ENCODE data around the gene CASP1. TPM values are rescaled to one million over a fixed set of nuclear protein-coding genes. Genes with fewer than 3 reads are reported as not detected.
A peak's percentile ranks its signal among the peaks of the same experiment; 100 is the strongest.
"Not testable (repeated sequence)": the region's sequence is repeated elsewhere in the genome, so short reads cannot be mapped to it uniquely, and the experiment has no call there.

Gene CASP1
- total RNA-seq, 2 donors from 2014 or later: 3.5 to 20.1 TPM

- Histone ChIP-seq H3K4me1 (replicated peaks) (no peaks in the 10 kb centered on the region), H3K27me3 (replicated peaks; ENCODE audit: insufficient read depth) (no peaks in the 10 kb centered on the region), H3K4me3 (no peak overlapping the region), H3K36me3 (no peaks in the 10 kb centered on the region), H3K9me3 (no peaks in the 10 kb centered on the region), H3K27ac (no peak overlapping the region)
- intact Hi-C loops (cut with DNase I): no loop called here
- WGBS: 81% methylated on average over 2 of the region's 2 CpGs
- DNase-seq (ENCODE audit: low spot score): no peak
- TF ChIP-seq POLR2A (IDR thresholded peaks at IDR 0.05) (no peak), POLR2AphosphoS5 (IDR thresholded peaks at IDR 0.05) (no peak)
- TF ChIP-seq, protein P1, sequence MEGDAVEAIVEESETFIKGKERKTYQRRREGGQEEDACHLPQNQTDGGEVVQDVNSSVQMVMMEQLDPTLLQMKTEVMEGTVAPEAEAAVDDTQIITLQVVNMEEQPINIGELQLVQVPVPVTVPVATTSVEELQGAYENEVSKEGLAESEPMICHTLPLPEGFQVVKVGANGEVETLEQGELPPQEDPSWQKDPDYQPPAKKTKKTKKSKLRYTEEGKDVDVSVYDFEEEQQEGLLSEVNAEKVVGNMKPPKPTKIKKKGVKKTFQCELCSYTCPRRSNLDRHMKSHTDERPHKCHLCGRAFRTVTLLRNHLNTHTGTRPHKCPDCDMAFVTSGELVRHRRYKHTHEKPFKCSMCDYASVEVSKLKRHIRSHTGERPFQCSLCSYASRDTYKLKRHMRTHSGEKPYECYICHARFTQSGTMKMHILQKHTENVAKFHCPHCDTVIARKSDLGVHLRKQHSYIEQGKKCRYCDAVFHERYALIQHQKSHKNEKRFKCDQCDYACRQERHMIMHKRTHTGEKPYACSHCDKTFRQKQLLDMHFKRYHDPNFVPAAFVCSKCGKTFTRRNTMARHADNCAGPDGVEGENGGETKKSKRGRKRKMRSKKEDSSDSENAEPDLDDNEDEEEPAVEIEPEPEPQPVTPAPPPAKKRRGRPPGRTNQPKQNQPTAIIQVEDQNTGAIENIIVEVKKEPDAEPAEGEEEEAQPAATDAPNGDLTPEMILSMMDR (IDR thresholded peaks at IDR 0.05): no peak
These were observed 39.2 kb upstream of the CASP1 start for GRCh38 chr11:105074166-105074530.

- DNase-seq (ENCODE audit: low spot score): no peak
- intact Hi-C loops (cut with DNase I): no loop called here
- Histone ChIP-seq H3K36me3 (no peaks in the 10 kb centered on the region), H3K4me1 (replicated peaks) (no peaks in the 10 kb centered on the region), H3K27me3 (replicated peaks; ENCODE audit: insufficient read depth) (no peaks in the 10 kb centered on the region), H3K4me3 (no peak overlapping the region), H3K27ac (no peak overlapping the region), H3K9me3 (no peaks in the 10 kb centered on the region)
- WGBS: 100% methylated on average over 1 of the region's 1 CpG
- TF ChIP-seq, protein P1 (IDR thresholded peaks at IDR 0.05): no peak
- TF ChIP-seq POLR2A (IDR thresholded peaks at IDR 0.05) (no peak), POLR2AphosphoS5 (IDR thresholded peaks at IDR 0.05) (no peak)
These were observed 38.7 kb upstream of the CASP1 start for GRCh38 chr11:105073456-105074165.

DNA sequence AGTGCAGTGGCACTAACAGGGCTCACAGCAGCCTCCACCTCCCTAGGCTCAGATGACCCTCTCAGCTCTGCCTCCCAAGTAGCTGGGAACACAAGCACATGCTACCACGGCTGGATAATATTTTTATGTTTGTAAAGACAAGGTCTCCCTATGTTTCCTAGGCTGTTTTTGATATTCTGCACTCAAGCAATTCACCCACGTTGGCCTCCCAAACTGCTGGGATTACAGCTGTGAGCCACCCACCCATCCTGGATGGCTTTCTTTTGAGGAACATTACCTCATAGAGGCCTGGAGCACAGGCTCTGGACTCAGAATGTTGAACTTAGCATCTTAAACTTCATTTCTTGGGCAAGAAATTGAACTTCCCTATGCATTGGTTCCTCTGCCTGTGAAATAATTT is 37.1 kb upstream of the CASP1 start:
- H3K9me3 ChIP-seq; H3K27me3 ChIP-seq (replicated peaks; ENCODE audit: insufficient read depth); DNase-seq (ENCODE audit: low spot score); H3K27ac ChIP-seq; intact Hi-C loops (cut with DNase I); H3K4me3 ChIP-seq; H3K36me3 ChIP-seq; H3K4me1 ChIP-seq (replicated peaks): not testable (repeated sequence)
- WGBS: 55% methylated on average over 1 of the region's 2 CpGs

DNA sequence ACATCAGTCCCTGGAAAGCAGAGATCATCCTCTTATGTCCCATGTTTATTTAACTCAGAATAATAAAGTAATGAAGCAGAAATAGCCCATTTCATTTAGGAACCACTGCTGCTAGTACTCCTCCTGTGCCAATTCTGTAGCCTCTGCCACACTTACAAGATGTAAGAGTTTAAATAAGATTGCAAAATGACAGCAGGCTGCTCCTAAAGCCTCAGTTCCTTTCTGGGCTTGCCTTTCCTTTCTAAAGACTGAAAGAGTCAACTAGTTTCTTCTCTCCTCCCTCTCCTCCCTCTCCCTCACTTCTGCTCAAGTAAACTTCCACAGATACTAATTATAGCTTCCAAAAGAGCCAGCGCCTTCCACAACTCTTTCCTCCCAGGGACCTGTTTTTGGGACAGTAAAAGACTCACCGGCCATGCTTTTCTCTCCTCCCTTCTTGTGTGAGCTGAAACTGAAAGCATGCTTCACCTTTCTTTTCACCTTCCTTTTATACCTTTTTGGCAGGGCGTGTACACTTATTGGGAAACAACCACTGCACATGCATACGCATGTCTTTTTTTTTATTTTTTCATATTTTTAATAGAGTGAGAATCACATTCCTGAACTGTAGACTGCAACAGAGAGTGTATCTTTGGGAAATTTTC is 36.3 kb upstream of the CASP1 start:
- Histone ChIP-seq H3K9me3 (no peaks in the 10 kb centered on the region), H3K4me1 (replicated peaks) (no peaks in the 10 kb centered on the region), H3K36me3 (no peaks in the 10 kb centered on the region), H3K27ac (no peak overlapping the region), H3K4me3 (no peak overlapping the region), H3K27me3 (replicated peaks; ENCODE audit: insufficient read depth) (no peaks in the 10 kb centered on the region)
- 47% methylated on average over 4 of the region's 4 CpGs for WGBS
- intact Hi-C loops (cut with DNase I): no loop called here
- no peak for TF ChIP-seq POLR2A (IDR thresholded peaks at IDR 0.05)
- TF ChIP-seq, protein P1 (IDR thresholded peaks at IDR 0.05): no peak
- peak; percentile 44 for TF ChIP-seq POLR2AphosphoS5 (IDR thresholded peaks at IDR 0.05)
- DNase-seq (ENCODE audit: low spot score): no peak

GRCh38 chr11:105070306-105070705 is 35.4 kb upstream of the CASP1 start:
- DNase-seq (ENCODE audit: low spot score): no peak
- 91% methylated on average over 4 of the region's 4 CpGs for WGBS
- Histone ChIP-seq H3K36me3 (no peaks in the 10 kb centered on the region), H3K27ac (no peak overlapping the region), H3K9me3 (no peaks in the 10 kb centered on the region), H3K4me3 (no peak overlapping the region), H3K27me3 (replicated peaks; ENCODE audit: insufficient read depth) (no peaks in the 10 kb centered on the region), H3K4me1 (replicated peaks) (no peaks in the 10 kb centered on the region)
- TF ChIP-seq POLR2AphosphoS5 (IDR thresholded peaks at IDR 0.05) (no peak), POLR2A (IDR thresholded peaks at IDR 0.05) (no peak)
- TF ChIP-seq, protein P1 (IDR thresholded peaks at IDR 0.05): no peak
- intact Hi-C loops (cut with DNase I): no loop called here

DNA sequence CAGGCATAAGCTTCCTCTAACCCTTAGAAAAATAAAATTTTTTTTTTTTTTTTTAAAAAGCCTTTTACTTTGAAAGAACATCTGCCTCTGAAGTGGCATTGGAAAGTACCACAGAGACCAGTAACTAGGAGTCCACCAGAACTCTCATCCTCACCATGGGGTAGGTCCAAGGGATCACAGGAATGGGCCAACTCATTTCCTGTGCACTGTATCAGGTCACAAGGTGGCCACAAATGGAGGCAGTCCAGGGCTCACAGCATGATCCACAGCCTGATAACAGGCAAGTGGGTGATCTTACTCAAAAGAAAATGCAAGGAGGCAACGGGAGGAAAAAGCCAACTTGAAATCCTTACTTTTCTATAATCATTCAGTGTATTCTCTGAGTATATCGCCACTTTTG is 34.8 kb upstream of the CASP1 start:
- intact Hi-C loops (cut with DNase I): not testable (repeated sequence)

GRCh38 chr11:105063245-105063941 is 28.4 kb upstream of the CASP1 start:
- H3K36me3 ChIP-seq; H3K4me3 ChIP-seq; H3K9me3 ChIP-seq; DNase-seq (ENCODE audit: low spot score); H3K27me3 ChIP-seq (replicated peaks; ENCODE audit: insufficient read depth); H3K4me1 ChIP-seq (replicated peaks); intact Hi-C loops (cut with DNase I); H3K27ac ChIP-seq: not testable (repeated sequence)
- 33% methylated on average over 9 of the region's 9 CpGs for WGBS

More for the DNA sequence above, 34.8 kb upstream of the CASP1 start:
- not testable (repeated sequence) for DNase-seq (ENCODE audit: low spot score); H3K4me1 ChIP-seq (replicated peaks); H3K4me3 ChIP-seq; H3K27me3 ChIP-seq (replicated peaks; ENCODE audit: insufficient read depth); H3K9me3 ChIP-seq; H3K27ac ChIP-seq; H3K36me3 ChIP-seq
- WGBS: 75% methylated on average over 2 of the region's 2 CpGs

Data from prostate gland (tissue), 2 donors.